Measurements from ENCODE around the gene PCF11. TPM values are rescaled to one million over a fixed set of nuclear protein-coding genes. Genes with fewer than 3 reads are reported as not detected.

PCF11 gene
- polyA plus RNA-seq, 1 donor from 2014 or later = 82.4 TPM

GRCh38 chr11:83115026-83115425 is 41.9 kb upstream of the PCF11 start:
- no peak overlapping the region for H3K4me2 ChIP-seq (ENCODE audit: low read length)
- no peaks in the 10 kb centered on the region for H4K20me1 ChIP-seq (ENCODE audit: insufficient read depth)
- H3K4me3 ChIP-seq (ENCODE audit: low read length) = no peak overlapping the region
- no peaks in the 10 kb centered on the region for H3K27me3 ChIP-seq (ENCODE audit: insufficient read depth, low read depth, low read length)
- no peaks in the 10 kb centered on the region for H3K9me3 ChIP-seq (ENCODE audit: low read length)
- no peak overlapping the region for H2AFZ ChIP-seq (ENCODE audit: low read depth, low read length)
- H3K9me2 ChIP-seq (ENCODE audit: insufficient read depth, low read length) = no peaks in the 10 kb centered on the region
- H3F3A ChIP-seq (ENCODE audit: insufficient read depth, low read length, poor library complexity, severe bottlenecking) = no peaks in the 10 kb centered on the region
- TF ChIP-seq CTCF (IDR thresholded peaks at IDR 0.05; ENCODE audit: poor library complexity, severe bottlenecking) (no peak), SMC3 (conservative IDR thresholded peaks at IDR 0.05; ENCODE audit: poor library complexity) (no peak), RAD21 (conservative IDR thresholded peaks at IDR 0.05) (no peak), MXI1 (conservative IDR thresholded peaks at IDR 0.05; ENCODE audit: poor library complexity, severe bottlenecking) (no peak), REST (IDR thresholded peaks at IDR 0.05; ENCODE audit: borderline replicate concordance) (no peak), TAF1 (IDR thresholded peaks at IDR 0.05; ENCODE audit: low read depth) (no peak), EP300 (conservative IDR thresholded peaks at IDR 0.05; ENCODE audit: poor library complexity, severe bottlenecking) (no peak), POLR2AphosphoS5 (IDR thresholded peaks at IDR 0.05) (no peak), EZH2 (IDR thresholded peaks at IDR 0.05; ENCODE audit: borderline replicate concordance, insufficient read depth, low read length, poor library complexity, severe bottlenecking) (no peak)
- no peak overlapping the region for H3K9ac ChIP-seq (ENCODE audit: low read length)
- no peaks in the 10 kb centered on the region for H3K36me3 ChIP-seq (ENCODE audit: insufficient read depth, low read length)
- H3K79me2 ChIP-seq (replicated peaks; ENCODE audit: insufficient read depth, low read length) = no peaks in the 10 kb centered on the region
- no peak overlapping the region for H3K27ac ChIP-seq (ENCODE audit: low read length)

GRCh38 chr11:83115551-83115950 is 41.4 kb upstream of the PCF11 start:
- no peaks in the 10 kb centered on the region for H3K27me3 ChIP-seq (ENCODE audit: insufficient read depth, low read depth, low read length)
- H3K4me2 ChIP-seq (ENCODE audit: low read length) = no peak overlapping the region
- H3K9ac ChIP-seq (ENCODE audit: low read length) = no peak overlapping the region
- H3K4me3 ChIP-seq (ENCODE audit: low read length) = no peak overlapping the region
- H3K27ac ChIP-seq (ENCODE audit: low read length) = no peak overlapping the region
- H3K36me3 ChIP-seq (ENCODE audit: insufficient read depth, low read length) = no peaks in the 10 kb centered on the region
- no peaks in the 10 kb centered on the region for H3K79me2 ChIP-seq (replicated peaks; ENCODE audit: insufficient read depth, low read length)
- H2AFZ ChIP-seq (ENCODE audit: low read depth, low read length) = no peak overlapping the region
- no peaks in the 10 kb centered on the region for H3F3A ChIP-seq (ENCODE audit: insufficient read depth, low read length, poor library complexity, severe bottlenecking)
- H3K9me3 ChIP-seq (ENCODE audit: low read length) = no peaks in the 10 kb centered on the region
- no peaks in the 10 kb centered on the region for H4K20me1 ChIP-seq (ENCODE audit: insufficient read depth)
- no peaks in the 10 kb centered on the region for H3K9me2 ChIP-seq (ENCODE audit: insufficient read depth, low read length)
- TF ChIP-seq RAD21 (conservative IDR thresholded peaks at IDR 0.05) = no peak
